NCI-H2171 (cell line): Measurements from ENCODE around the gene GUCY1A2.
"Not testable (repeated sequence)": the region's sequence is repeated elsewhere in the genome, so short reads cannot be mapped to it uniquely, and the experiment has no call there.

ENCODE experiments used
- DNase-seq: peaks from one replicate; lab custom pipeline; 2025; lab: John Stamatoyannopoulos, UW

Gene GUCY1A2

DNA sequence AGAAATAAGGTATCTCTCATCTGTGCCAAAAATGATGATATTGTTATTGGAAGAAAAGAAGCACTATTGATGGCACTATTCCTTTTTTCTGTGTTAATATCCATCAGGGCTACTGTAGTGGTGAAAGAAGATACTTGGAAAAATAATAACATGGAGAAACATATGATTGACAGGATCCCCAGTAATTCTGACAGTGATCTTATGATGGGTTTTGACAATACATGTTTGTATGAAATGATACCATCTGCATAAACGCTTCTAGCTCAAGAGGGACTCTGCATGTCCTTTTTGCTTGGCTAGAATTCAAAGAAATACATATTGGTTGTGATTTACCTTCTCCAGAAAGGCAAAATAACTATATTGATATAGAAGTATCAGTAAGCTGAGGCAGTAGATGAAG is 178.1 kb downstream of the GUCY1A2 start:
- no peak for DNase-seq

DNA sequence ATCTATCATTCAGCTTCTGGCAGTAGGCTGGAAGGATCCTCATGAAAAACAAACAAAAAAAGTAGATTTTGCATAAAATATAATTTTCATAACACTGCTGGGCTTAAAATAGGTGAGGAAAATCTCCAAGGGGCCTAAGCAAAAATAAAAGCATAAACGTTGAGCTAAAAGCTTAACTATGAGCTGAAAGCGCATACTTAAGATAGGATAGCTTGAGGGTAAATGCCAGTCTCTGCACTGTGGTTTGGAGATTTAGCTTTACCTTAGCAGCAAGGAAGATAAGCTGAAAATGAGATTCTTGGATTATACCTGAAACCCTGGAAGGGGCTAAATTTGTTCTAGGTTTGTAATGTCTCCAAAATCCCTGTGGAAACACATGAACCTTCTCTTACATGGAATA is 183.7 kb downstream of the GUCY1A2 start:
- DNase-seq: no peak

DNA sequence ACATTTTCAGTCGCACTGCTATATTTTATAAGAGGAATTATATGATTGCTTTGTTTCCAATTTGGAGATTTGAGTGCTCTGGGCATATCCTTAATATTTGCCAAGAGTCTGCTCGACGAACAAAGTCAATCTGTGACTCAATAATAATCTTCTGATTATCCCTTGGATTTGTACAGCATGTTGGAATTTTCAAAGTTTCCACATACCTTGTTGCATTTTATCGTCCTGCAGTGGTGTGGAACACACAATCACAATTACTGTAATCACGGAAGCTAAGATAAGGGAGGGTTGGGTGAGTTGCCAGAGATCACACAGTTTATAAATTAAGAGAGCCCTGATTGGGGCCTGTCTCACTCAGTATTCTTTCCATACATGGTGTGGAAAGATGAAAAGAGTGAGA is 189.3 kb downstream of the GUCY1A2 start:
- no peak for DNase-seq

DNA sequence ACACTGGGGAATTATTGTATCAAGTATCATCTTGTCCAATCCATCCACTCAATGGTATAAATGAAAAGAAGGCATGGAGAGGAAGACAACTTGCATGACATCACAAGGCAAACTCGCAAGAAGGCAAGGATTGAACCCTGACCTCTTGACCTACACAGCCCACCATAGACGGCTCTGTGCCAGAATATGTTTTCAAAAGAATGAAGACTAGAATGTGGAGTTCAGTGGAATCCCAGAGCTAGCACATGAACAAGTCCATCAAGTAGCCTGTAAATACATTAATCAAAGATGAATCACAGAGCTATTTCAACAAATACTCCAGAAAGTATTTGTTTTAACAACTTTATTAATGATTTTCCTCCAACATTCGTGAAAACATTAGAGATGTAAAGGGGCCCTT is 189.7 kb downstream of the GUCY1A2 start:
- DNase-seq: no peak

DNA sequence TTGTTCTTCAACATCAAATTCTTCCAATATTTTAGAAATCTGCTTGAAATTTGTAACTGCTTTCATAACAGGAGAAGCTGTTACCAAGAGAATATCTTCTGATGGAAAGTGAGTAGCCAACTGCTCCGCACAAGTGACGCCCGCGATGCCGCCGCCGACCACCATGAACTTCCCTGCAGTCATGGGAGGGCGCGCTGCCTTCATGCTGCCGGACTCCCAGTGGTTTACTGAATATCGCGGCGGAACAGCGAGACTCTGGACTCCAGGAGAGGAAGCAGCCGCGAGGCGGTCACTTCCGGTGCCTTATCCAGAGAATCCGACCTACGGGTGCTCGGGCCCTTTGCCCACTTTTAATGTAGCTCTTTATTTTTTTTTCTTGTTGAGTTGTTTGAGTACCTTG is 190.6 kb downstream of the GUCY1A2 start:
- DNase-seq: no peak

DNA sequence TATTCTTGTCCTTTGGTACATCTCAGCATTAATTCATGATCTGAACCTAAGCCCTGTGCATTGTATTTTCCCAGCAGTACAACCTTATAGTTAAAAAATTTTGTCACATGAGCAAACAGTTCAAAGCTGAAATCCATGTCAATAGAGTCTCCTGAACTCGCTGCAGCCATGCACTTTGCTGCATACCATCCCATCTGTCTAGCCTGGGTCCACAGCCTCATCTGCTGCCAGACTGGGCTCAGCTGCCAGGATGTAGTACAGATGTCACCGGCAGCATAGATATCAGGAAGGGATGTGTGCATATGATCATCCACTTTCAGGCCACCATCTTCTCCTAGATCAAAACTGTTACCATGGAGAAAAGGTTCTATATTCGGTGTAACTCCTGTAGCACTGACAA is 191.7 kb downstream of the GUCY1A2 start:
- not testable (repeated sequence) for DNase-seq

DNA sequence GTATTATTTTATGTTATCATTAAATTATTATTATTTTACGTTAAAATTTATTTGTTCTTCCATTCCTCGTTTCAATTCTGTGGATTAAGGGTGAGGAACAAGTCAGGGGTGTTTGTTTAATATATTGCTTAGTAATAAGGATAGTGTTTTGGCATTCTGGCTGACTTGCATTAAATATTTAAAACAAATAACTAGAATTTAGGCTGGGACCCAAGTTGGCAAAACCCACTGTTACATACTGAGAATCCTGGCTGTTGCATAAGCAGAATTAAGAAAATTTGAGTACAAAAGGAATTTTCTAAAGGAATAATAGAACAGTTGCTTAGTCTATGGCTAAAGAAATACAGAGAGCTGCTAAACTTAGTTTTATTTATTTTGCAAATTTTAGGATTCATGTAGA is 196.4 kb downstream of the GUCY1A2 start:
- no peak for DNase-seq

DNA sequence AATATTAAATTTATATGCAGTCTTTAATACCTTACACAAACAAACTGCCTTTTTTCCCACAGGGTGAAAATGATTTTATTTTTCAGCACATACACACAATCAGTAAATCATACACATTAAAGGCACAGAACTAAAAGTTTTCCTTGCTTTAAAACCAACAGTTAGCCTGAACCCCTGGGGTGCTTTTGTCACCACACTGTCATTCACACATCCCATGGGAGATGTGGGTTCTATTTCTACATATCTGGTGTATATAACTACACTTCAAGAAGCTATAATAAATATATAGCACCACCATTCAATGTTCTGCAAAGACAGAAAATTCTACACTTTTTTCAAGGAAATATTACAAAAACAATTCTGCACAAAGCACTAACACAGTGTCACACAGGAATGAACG is 197.0 kb downstream of the GUCY1A2 start:
- no peak for DNase-seq

DNA sequence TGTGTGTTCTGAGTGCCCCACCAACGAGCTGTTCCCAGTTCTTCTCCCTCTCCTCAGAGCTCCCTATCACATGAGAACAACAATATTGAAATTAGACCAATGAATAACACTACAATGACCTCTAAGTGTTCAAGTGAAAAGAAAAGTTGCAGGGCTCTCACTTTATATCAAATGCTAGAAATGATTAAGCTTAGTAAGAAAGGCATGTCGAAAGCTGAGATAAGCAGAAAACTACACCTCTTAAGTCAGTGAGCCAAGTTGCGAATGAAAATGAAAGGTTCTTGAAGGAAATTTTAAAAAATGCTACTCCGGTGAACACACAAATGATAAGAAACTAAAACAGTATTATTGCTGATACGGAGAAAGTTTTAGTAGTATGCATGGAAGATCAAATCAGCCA is 199.8 kb downstream of the GUCY1A2 start:
- no peak for DNase-seq

DNA sequence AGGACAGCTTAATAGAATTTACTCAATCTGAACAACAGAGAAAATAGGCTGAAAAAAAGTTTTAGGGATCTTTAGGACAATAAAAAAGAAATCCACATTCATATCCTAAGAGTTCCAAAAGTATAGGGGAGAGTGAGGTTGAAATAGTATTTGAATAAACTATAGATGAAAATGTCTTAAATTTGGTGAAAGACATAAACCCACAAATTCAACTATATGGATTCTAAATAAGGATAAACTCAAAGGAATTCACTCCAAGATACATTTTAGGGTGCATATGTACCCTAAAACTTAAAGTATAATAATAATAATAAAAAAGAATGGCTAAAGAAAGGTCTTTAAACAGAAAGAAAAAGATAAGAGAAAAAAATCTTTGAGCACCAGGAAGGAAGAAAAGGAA is 203.1 kb downstream of the GUCY1A2 start:
- DNase-seq: no peak

DNA sequence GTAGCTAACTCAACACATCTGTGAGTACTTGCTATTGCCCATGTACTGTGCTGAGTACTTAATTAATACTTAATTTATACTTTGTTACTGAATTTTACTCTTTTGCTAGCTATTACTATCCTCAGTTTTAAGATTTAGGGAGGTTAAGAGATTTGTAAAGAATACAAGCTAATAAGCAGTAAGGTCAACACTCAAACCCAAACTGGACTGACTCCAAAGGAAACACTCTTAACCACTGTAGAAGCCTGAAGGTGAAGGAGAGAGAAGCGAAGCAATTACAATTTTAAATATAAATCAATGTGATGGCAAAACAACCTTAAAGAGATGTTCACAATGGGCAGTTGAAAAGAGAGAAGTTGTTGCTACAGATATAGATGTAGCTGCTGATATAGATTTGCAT is 204.5 kb downstream of the GUCY1A2 start:
- DNase-seq: no peak

DNA sequence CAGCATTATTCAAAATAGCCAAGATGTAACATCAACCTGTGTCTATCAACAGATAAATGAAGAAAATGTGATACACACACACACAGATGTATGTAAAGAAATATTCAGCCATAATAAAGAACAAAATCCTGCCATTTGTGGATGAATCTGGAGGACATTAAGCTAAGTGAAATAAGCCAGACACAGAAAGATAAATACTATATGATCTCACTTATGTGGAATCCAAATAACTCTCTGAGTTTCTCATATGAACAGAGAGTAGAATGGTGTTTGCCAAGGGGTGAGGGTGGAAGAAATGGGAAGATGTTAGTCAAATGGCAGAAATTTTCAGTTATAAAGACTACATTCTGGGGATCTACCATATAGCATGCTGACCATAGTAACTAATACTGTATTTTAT is 224.2 kb downstream of the GUCY1A2 start:
- DNase-seq: no peak

DNA sequence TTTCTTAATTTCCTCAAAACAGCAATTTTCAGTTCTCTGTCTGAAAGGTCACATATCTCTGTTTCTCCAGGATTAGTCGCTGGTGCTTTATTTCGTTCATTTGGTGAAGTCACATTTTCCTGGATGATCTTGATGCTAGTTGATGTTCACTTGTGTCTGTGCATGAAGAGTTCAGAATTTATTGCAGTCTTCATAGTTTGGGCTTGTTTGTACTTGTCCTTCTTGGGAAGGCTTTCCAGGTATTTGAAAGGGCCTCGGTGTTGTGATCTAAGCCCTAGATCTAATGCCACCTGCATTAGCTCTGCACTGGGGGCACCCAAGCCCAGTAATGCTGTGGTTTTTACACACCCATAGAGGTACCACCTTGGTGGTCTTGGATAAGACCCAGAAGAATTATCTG is 228.9 kb downstream of the GUCY1A2 start:
- no peak for DNase-seq

DNA sequence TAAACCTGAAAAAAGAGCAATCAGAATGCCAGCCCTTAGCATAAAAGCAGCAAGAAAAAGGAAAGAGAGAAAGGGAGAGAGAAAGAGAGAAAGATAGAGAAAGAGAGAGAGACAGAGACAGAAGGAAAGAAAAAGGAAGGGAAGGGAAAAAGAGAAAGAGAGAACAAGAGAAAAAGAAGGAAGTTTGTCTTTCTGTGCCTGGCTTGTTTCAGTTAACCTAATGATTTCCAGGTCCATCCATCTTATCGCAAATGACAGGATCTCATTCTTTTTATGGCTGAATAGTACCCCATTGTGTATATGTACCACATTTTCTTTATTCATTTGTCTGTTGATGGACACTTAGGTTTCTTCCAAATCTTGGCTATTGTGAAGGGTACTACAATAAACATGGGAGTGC is 230.8 kb downstream of the GUCY1A2 start:
- no peak for DNase-seq

DNA sequence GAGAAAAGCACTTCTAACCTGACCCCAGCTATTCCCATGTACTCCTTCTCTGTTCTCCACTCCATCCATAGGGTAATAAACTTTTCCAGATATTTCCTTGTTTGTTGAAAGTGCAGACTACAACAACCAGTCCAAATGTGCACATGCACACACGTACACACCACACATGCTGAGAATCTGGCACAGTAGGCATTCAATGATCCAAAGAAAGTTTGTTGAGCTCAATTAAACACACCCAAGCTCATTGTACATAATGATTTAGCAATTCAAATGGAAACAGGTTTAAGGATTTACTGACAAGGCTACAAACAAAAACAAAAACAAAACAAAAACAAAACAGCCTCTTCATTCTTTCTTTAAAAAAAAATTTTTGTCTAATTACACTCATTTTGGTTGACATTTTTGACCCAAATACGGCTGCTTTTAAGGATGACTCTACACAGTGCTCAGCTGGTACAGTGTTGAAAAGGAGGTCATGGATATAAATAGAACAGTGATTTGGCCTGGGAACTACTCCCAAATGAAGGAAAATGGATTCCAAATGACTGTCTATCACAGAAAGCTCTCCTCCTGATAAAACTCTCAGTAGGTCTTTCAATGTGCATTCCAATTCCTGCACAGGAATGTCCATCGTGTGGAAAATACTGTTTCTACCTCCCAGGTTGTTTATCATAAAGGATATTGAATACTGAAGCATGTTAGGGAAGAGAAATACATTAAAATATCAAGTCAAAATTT is 232.2 kb downstream of the GUCY1A2 start:
- no peak for DNase-seq

DNA sequence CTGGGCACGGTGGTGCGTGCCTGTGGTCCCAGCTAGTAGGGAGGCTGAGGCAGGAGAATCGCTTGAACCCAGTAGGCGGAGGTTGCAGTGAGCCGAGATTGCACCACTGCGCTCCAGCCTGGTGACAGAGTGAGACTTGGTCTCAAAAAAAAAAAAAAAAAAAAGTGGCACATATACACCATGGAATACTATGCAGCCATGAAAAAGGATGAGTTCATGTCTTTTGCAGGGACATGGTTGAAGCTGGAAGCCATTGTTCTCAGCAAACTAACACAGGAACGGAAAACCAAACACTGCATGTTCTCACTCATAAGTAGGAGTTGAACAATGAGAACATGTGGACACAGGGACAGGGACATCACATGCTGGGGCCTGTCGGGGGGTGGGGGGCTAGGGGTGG is 241.0 kb downstream of the GUCY1A2 start:
- not testable (repeated sequence) for DNase-seq

DNA sequence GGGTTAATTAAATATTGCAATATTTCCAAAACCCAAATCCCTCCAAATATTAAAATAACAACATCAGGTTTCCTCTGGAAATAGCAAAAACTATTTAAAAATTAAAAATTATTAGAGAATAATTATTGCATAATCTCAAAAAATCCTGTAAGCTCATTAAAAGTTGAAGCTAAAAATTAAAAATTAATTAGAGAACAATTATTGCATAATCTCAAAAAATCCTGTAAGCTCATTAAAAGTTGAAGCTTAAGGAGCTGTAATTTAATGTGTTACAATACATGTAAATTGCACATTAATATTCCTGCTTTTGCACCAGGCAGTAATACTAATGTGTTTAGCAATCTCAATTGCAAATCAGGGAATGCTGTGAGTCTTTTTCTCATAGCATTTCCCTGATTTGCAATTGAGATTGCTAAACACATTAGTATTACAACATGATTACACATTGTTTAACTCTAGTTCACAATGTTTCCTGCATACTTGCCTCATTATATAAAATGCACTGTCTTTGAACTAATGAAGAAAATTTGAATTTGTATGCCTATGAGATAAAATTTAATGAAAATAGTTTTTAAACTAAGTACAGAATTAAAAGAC is 247.7 kb downstream of the GUCY1A2 start:
- DNase-seq: no peak

DNA sequence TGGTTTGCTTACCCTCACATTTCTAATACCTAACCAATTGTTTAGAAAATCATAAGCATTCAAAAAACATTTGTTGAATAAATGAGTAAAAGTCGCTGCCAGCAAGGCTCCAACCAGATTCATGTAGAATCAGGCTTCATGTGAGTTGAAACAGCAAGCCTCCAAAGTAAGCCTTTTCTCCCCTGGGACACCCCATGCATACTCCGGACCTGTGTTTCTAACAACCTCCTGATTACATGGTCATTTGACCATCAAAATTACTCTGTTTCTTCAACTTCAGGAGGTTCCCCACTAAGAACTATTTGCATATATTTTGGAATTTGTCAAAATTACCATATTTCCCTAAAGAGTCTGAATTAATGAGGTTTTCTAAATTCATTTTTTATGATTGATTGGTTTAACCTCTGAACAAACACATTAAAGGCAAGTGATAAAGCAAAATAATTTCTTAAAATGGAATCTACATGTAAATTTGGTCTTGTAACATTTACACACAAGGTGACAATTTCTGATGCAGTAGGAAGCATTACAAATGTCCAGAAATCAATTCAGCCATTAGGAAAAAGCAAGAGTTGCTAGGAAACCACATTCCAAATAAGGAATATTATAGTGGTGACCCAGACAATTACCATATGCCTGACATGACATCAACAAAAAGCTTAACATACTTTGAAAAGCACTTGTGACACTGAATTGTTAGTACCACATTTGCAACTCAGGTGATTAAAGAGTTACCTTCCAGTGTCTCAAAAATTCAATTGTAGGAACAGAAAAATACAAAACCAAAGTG is 252.6 kb downstream of the GUCY1A2 start:
- DNase-seq: no peak

DNA sequence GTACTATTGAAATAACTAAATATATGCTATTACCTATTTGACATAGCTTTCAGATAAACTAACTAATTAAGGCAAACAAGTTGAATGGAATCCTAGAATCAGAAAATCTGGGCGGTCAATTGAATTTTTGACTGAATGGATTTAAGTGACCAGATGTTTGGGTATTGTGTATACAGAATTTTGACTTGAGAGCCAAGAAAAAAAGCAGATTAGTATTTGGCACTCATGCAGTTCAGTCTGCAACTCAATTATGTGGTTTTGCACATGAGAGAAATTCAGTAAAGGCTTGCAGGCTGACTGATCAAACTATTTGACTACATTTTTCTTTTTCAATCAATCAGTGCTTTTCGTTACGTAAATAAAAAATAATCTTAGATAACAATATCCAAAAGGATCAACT is 254.8 kb downstream of the GUCY1A2 start:
- DNase-seq: peak; percentile 13

DNA sequence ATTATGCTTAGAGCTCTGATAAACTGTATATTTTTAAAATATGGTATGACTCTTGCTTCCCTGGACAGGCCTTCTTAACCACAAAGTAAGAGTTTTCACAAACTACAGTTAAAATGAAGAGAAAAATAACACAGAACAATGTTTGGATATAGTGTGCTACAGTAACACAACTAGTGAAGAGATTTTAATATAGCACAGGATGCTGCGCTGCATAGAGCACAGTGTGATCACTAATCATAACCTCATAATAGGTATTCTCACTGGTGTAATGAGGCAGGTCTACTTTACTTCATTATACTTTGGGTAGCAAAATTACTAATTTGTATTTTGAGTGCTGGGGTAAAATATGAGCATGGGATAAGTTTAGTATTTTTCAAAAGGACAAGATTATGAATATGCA is 256.5 kb downstream of the GUCY1A2 start:
- DNase-seq: no peak

DNA sequence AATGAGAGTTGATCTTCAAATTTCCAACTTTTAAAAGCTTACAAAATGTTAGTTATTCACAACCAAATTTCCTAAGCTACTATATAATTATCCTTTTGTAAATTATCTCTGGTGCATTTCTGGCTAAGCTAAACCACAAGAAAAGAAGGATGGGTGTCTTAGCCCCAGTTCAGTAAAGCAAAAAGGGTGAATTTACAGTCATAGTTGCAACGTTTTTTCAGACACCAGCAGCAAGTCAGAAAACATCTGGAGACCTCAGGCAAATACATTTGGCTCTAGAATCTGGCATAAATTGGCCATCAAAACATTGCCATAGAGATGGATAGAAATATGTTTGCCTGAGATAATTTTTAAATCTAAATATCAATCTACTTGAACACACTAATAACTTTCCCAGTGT is 257.0 kb downstream of the GUCY1A2 start:
- no peak for DNase-seq

DNA sequence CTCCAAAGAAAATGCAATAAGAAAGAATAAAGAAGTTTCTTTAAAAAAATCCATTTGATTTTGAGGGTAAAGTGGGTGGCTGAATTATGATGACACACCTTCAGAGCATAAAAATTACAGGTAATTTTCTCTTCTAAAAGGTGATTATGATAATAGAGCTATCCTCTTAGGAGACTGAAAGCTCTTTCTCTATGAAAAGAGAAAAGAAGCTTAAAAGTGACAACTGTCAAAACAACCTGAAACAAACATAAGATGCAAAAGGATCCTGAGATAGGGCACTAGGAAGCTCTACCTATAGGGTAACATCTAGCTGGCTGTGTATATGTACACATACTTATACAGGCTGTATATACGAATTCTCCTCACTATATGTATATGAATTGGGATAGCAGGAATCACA is 270.2 kb downstream of the GUCY1A2 start:
- no peak for DNase-seq

DNA sequence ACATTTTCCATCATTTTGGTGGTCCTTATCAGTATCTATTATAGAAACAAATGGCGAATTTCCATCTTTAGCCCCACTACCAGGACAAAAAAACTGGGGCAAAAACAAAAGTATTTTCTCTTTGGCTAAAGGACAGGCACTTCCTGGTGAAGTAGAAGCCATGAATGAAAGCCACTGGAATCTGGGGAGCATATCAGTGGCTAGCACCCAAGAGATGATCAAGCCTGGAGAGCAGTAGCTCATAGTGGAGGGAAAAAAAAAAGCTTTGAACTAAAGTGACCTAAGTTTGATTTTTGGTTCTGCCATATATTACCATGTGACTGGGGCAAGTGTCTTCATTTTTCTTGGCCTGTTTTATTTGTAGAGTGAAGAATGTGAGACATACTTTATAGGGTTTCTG is 272.3 kb downstream of the GUCY1A2 start:
- no peak for DNase-seq
